Right renal pelvis (tissue), 4 donors: ENCODE data around the gene COX11. TPM values are rescaled to one million over a fixed set of nuclear protein-coding genes. Genes with fewer than 3 reads are reported as not detected.

ENCODE experiments used
- DNase-seq, 4 donors: peaks; one replicate each; pipeline ENCODE4 v3.0.0-alpha.2; 2013; ENCODE audit warnings: low read depth in 4 of 4, low spot score in 3 of 4, missing footprints in 1 of 4
- polyA plus RNA-seq, 4 donors: library from polyadenylated mRNA; unstranded; fragments of 120-200 nt; gene quantifications; one replicate each; pipeline ENCODE4 v1.2.1, GENCODE V29; 2013; ENCODE audit not compliant: insufficient read length in 4 of 4

COX11 gene
- polyA plus RNA-seq, 4 donors, result 86.4 to 101 (median 95.6) TPM

GRCh38 chr17:54969658-54970572 lies 1.5 kb upstream of the COX11 start:
- DNase-seq, result no peak

- peak in 3 of 4 donors; percentile 18 to 33 (median 27) for DNase-seq
Observed at GRCh38 chr17:54968988-54969332, 506 bp upstream of the COX11 start.

GRCh38 chr17:54967621-54968261 lies 713 bp downstream of the COX11 start:
- DNase-seq, result peak; percentile 26 to 34 (median 30)

- no peak for DNase-seq
Observed at GRCh38 chr17:54956791-54957190, 11.7 kb downstream of the COX11 start.

GRCh38 chr17:54951286-54951685 lies 17.2 kb downstream of the COX11 start:
- DNase-seq, result no peak

GRCh38 chr17:54950116-54950515 lies 18.3 kb downstream of the COX11 start:
- no peak for DNase-seq

- no peak for DNase-seq
Observed at GRCh38 chr17:54948380-54948779, 20.1 kb downstream of the COX11 start.

GRCh38 chr17:54947396-54947795 lies 21.1 kb downstream of the COX11 start:
- no peak for DNase-seq

- DNase-seq, result no peak
Observed at GRCh38 chr17:54945671-54946070, 22.8 kb downstream of the COX11 start.

- DNase-seq, result no peak
Observed at GRCh38 chr17:54945231-54945630, 23.2 kb downstream of the COX11 start.

GRCh38 chr17:54944796-54945195 lies 23.7 kb downstream of the COX11 start:
- no peak for DNase-seq

- DNase-seq, result no peak
Observed at GRCh38 chr17:54941285-54941684, 27.2 kb downstream of the COX11 start.

- DNase-seq, result no peak
Observed at GRCh38 chr17:54937426-54937825, 31.0 kb downstream of the COX11 start.

- DNase-seq, result no peak
Observed at GRCh38 chr17:54937018-54937417, 31.4 kb downstream of the COX11 start.

- DNase-seq, result no peak
Observed at GRCh38 chr17:54935471-54935870, 33.0 kb downstream of the COX11 start.

GRCh38 chr17:54933921-54934320 lies 34.5 kb downstream of the COX11 start:
- no peak for DNase-seq

- no peak for DNase-seq
Observed at GRCh38 chr17:54932711-54933110, 35.7 kb downstream of the COX11 start.

- no peak for DNase-seq
Observed at GRCh38 chr17:54927525-54927924, 40.9 kb downstream of the COX11 start.

- DNase-seq, result no peak
Observed at GRCh38 chr17:54924405-54924804, 44.0 kb downstream of the COX11 start.

GRCh38 chr17:54920819-54921218 lies 47.6 kb downstream of the COX11 start:
- DNase-seq, result no peak

- DNase-seq, result no peak
Observed at GRCh38 chr17:54919425-54919824, 49.0 kb downstream of the COX11 start.

- no peak for DNase-seq
Observed at GRCh38 chr17:54916721-54917120, 51.7 kb downstream of the COX11 start.
